RCC 7860 (cell line): ENCODE data around the gene S100A14.
"Not testable (repeated sequence)": the region's sequence is repeated elsewhere in the genome, so short reads cannot be mapped to it uniquely, and the experiment has no call there.

Experiments used
- DNase-seq: peaks from one replicate; pipeline ENCODE4 v3.0.0-alpha.2; 2015; ENCODE audit warnings: low spot score
- FAIRE-seq: peaks from 2 replicates; lab custom pipeline; 2012; peaks lifted over from hg19 to GRCh38; lab: Jason Lieb, UNC

Gene S100A14

DNA sequence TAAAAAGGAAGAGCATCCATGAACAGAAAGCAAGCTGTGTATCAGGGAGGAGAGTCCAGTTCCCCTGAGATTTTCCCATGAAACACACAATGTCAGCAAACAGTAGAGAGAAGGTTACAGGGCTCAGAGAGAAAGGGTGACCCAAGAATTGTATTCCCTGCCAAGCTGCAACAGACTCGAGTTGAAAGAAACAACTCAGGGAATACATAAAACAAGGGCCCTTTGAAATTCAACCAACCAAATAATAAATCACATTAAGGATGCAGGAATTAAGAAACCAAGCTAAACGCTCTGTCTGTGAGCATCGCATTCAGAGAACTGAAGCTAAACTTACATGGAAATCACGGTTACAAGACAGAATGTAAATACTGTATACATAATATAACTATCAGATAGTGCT is 23.4 kb downstream of the S100A14 start:
- FAIRE-seq = no peak
- no peak for DNase-seq

GRCh38 chr1:153588482-153588881 is 27.6 kb downstream of the S100A14 start:
- FAIRE-seq (no peak), DNase-seq (no peak)

DNA sequence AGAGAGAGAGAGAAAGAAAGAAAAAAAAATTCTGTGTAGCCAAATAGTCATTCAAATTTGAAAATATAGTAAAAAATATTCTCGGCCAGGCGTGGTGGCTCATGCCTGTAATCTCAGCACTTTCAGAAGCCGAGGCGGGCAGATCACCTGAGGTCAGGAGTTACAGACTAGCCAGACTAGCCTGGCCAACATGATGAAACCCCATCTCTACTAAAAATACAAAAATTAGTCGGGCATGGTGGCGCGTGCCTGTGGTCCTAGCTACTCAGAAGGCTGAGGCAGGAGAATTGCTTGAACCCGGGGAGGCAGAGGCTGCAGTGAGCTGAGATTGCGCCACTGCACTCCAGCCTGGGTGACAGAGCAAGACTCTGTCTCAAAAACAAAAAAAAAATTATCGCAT is 28.1 kb downstream of the S100A14 start:
- FAIRE-seq, DNase-seq: not testable (repeated sequence)

DNA sequence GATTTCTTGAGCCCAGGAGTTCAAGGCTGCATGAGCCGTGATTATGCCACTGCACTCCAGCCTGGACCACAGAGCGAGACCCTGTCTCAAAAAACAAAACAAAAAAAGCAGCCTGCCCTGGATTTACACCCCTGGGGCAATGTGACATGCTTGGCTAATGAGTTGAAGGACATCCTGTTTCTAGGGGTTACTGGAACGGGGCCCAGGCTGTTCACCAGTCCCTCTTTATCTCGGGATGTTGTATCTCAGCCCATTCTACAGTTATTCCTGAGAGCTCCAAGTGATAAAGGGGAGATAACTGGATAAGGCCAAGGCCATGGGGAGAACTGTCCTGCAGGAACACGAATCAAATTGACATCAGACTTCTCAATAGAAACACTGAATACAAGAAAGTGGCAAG is 28.8 kb downstream of the S100A14 start:
- no peak for DNase-seq
- FAIRE-seq = no peak

DNA sequence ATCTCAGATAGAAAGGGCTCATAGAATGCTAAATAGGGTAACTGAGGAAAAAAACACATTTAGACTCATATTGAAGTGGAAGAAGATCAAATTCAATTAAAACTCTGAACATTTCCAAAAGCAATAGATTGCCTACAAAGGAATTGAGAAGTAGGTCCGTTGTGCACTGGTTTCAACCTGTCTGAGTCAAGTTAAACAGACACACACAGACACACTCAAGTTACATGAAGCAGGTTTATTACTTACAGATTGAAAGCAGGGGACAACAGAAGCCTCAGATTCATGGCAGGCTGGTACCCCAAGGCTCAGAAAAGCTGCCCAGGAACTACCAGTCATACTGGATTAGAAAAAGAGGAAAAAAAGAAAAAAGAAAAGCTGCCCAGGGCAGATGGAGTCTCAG is 29.8 kb downstream of the S100A14 start:
- FAIRE-seq = no peak
- no peak for DNase-seq

GRCh38 chr1:153585006-153585405 is 31.1 kb downstream of the S100A14 start:
- DNase-seq (no peak), FAIRE-seq (no peak)

DNA sequence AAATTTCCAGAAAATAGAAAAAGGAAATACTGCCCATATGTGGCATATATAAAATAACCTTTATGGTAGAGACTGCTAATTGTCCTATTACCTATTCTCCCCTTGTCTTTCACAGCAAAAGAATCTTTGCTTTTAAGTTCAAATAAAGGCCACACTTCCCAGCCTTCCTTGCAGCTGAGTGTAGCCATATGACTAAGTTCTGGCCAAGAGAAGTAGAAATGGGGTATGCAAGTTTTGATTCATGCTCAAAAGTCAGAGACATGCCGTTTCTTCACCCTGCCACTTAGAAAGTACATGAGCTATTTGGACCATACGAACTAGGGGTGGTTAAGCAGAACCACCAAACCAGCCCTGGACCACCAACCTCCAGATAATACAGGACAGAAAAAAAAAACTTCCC is 32.1 kb downstream of the S100A14 start:
- FAIRE-seq (no peak), DNase-seq (no peak)

DNA sequence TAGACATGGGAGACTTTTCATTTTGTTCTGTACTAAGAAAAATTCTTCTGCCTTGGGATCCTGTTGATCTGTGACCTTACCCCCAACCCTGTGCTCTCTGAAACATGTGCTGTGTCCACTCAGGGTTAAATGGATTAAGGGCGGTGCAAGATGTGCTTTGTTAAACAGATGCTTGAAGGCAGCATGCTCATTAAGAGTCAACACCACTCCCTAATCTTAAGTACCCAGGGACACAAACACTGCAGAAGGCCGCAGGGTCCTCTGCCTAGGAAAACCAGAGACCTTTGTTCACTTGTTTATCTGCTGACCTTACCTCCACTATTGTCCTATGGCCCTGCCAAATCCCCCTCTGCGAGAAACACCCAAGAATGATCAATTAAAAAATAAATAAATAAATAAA is 32.6 kb downstream of the S100A14 start:
- not testable (repeated sequence) for DNase-seq, FAIRE-seq

GRCh38 chr1:153582836-153583235 is 33.3 kb downstream of the S100A14 start:
- FAIRE-seq, DNase-seq: not testable (repeated sequence)

DNA sequence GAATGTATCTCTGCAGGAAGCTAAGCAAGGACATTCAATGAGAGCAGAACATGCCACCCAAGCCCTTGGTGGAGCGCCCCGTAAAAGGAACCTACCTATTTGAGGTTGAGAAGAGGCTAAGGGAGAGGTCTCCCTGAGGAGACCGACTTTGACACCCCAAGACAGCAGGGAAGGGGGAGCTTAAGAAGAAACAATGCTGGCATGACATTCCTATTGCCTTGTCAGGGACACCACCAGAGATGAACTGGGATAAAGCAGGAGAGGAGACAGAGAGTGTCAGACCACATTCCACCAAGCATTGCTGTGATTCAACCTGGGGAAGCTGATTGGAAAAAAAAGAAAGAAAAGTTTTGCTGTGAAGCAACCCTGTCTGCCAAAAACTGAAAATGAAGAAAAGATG is 37.2 kb downstream of the S100A14 start:
- no peak for FAIRE-seq

DNA sequence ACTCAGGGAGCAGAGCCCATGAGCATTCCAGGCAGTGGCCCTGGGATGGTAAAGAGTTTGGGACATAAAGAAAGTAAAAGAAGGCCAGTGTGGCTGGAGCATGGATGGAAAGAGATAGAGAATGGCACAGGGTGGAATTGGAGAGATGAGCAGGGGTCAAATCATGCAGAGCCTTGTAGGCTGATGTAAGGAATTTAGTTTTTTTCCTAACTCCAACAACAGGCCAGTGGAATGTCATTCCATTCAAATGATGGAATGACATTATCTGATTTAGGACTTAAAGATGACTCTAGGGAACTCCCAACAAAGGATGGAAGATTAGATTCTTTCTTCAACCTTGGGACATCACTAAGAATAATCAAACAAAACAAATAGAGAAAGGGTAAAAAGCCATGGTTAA is 37.6 kb downstream of the S100A14 start:
- no peak for FAIRE-seq

More for the DNA sequence above, 37.2 kb downstream of the S100A14 start:
- DNase-seq = no peak

GRCh38 chr1:153577624-153578051 is 38.5 kb downstream of the S100A14 start:
- FAIRE-seq (no peak), DNase-seq (no peak)

More for the DNA sequence above, 37.6 kb downstream of the S100A14 start:
- peak; percentile 11 for DNase-seq

DNA sequence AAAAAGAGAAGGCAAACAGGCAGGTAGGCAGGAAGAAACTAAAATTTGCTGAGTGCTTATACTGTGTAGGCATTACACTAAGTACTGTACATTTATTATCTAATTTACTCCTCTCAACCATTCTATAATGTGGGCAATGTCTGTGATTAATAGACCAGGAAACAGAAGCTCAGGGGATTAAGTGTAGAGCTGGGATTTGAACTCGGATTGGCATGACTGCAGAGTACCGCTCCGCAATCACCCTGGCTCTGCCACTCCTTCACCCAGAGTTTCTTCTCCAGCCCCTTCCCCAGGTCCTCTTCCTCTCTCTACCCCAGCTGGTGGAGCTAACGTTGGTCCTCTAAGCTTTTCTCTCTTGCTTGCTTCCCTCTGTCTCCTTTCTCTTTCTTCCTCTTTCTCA is 39.0 kb downstream of the S100A14 start:
- FAIRE-seq (no peak), DNase-seq (no peak)

DNA sequence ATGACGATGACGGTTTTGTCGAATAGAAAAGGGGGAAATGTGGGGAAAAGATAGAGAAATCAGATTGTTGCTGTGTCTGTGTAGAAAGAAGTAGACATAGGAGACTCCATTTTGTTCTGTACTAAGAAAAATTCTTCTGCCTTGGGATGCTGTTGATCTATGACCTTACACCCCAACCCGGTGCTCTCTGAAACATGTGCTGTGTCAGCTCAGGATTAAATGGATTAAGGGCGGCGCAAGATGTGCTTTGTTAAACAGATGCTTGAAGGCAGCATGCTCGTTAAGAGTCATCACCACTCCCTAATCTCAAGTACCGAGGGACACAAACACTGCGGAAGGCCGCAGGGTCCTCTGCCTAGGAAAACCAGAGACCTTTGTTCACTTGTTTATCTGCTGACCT is 40.6 kb downstream of the S100A14 start:
- FAIRE-seq, DNase-seq: not testable (repeated sequence)

DNA sequence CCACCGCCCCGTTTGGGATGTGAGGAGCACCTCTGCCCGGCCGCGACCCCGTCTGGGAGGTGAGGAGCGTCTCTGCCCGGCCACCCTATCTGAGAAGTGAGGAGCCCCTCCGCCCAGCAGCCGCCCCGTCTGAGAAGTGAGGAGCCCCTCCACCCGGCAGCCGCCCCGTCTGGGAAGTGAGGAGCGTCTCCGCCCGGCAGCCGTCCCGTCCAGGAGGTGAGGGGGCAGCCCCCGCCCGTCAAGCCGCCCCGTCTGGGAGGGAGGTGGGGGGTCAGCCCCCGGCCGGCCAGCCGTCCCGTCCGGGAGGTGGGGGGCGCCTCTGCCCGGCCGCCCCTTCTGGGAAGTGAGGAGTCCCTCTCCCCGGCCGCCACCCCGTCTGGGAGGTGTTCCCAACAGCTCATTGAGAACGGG is 41.0 kb downstream of the S100A14 start:
- FAIRE-seq, DNase-seq: not testable (repeated sequence)

DNA sequence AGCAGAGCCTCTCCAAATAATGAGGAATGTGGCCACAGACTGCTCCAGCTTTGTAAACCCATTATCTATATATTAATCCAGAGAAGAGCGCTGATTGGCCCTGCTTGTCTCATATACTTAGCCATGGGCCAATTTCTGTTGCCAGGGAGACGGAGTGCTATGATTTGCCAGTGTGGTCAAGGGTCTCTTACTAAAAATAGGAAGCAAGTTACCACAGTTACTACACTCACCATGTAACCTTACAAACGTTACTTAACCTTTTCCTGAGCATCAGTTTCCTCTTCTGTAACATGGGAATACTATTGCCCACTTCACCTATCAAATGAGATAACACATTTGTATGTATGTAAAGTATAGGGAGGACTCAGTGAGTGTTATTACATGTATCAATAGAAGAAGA is 42.8 kb downstream of the S100A14 start:
- DNase-seq (no peak), FAIRE-seq (no peak)

DNA sequence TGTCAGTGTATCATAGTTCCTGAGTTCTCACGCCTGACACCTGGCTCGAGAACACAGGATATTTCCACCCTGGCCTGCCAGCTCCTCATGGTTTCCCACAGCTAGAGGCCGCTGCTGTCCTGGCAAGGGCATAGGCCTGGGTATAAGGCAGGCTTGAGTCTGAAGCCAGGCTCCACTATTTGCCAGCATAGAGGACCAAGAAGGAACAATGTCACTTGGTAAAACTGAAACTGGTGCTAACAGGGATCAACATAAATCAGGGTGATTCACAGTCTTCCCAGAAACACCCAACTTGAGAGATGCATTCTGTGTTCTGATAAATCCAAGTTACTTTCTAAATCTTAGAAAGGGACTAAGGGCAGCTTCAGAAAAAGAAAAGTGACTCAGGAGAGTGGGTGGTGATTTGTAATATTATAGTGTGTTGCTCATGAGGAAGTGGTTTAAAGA is 43.5 kb downstream of the S100A14 start:
- FAIRE-seq (peak; percentile 39), DNase-seq (peak; percentile 81)

- DNase-seq = no peak
- no peak for FAIRE-seq
These were observed 44.4 kb downstream of the S100A14 start for GRCh38 chr1:153571706-153572105.

DNA sequence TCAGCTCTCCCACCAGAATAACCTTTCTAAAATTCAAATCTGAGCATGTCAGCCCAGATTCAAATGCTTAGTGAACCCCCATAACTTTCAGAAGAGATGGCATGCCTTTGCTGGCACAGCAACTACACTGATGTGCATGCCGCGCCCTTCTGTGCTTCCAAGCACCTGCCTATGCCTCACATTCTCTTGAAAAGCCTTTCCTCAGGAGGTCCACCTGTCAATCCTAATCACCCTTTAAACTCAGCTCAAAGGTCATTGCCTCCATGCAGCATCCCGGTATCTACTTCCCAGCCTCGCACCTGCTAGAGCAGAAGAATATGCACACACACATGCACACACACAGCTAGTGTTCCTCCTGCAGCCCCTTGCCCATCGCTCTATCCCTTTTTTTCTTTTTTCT is 45.3 kb downstream of the S100A14 start:
- FAIRE-seq (no peak), DNase-seq (no peak)

GRCh38 chr1:153569465-153569864 is 46.7 kb downstream of the S100A14 start:
- FAIRE-seq = no peak
- no peak for DNase-seq

DNA sequence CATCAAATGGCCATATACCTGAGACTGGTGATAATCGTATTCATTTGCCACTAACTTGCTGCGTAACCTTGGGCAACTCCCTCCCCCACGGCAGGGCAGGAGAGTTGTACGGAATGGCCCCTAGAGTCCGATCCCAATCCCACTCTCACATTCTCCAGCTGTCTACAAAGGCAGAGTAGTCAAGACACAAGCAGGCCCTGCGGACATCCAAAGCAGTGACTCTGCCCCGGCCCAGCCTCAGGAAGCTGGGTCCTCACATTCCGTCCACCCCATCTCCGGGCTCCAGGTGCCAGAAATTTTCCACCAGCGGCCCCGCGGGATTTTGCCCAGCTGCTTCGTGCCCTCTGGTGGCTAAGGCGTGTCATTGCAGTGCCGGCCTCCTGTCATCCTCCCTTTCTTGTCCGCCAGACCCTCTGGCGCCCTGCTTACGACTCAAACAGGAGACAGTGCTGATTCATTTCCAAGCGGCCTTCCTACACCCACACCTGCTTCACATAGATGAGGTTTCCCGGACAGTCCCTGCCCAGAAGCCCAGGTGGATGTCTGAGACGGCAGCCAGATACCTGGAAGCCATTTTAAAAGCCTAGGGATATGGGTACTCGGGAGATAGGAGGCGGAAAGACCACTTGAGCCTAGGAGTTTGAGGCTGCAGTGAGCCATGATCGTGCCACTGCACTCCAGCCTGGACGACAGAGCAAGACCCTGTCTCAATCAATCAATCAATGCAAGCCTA is 47.6 kb downstream of the S100A14 start:
- peak; percentile 72 for FAIRE-seq
- DNase-seq = peak; percentile 93

DNA sequence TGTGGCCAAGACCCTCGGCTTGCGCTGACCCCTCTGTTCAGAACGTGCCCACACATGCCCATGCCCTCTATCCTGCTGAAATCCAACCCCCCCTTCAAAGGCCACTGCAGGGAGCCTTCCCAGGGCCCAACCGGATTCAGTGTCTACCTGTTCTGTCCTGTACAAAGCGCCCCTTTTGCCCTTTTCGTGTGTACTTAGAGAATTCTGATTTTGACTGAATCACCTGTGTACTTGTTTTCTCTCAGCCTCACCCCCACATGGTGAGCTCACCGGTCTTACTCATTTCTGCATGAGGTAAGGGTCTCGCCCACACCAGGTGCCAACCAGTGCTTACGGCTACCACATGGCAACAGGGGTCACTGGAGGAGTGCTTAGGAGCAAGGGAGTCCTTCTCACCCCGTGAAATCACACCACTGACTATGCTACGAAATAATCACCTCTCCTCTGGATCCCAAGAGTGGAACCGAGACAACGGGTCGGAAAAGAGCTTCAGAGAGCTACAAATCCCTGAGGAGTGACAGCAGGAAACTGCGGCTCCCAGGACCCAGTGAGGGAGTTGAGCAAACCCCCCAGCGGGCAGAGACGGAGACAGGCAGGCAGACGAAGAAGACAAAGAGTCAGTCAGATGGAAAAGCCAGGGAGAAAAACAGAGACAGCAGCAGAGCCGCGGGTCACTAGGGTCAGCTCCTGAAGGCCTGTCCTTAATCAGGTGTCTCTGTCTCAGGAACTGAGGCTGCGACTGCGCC is 48.3 kb downstream of the S100A14 start:
- DNase-seq (peak; percentile 92), FAIRE-seq (peak; percentile 78)
